ENCODE measurements around the gene LRP11.
"Not testable (repeated sequence)": the region's sequence is repeated elsewhere in the genome, so short reads cannot be mapped to it uniquely, and the experiment has no call there.

The LRP11 gene

GRCh38 chr6:149897855-149898744 lies 33.9 kb upstream of the LRP11 start, which contains the start of gene RAET1E:
RAET1E (minus strand) TSS chr6:149898113; CDS start chr6:149890901, 7,212 bp downstream.
- no peak for DNase-seq

- no peak for DNase-seq
These were observed 33.0 kb upstream of the LRP11 start for GRCh38 chr6:149897015-149897697.

GRCh38 chr6:149896491-149896890 lies 32.3 kb upstream of the LRP11 start:
- DNase-seq = no peak

DNA sequence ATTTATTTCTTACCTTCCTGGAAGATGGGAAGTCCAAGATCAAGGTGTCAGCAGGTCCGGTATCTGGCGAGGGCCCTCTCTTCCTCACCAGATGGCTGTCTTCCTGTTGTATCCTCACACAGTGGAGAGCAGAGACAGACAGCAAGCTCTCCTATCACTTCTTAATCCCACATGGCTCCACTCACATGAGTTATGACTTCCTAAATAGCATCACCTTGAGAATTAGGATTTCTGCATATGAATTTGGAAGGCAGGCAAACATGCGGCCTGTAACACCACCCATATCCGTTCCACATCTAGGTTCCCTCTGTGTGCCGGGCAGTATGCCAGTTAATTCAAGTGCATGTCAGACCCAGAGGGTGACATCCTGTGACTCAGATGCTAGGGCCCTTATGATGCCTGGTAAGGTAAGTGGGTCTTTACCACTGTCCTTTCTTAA lies 31.7 kb upstream of the LRP11 start:
- DNase-seq = no peak

GRCh38 chr6:149895048-149895590 lies 31.0 kb upstream of the LRP11 start:
- no peak for DNase-seq

DNA sequence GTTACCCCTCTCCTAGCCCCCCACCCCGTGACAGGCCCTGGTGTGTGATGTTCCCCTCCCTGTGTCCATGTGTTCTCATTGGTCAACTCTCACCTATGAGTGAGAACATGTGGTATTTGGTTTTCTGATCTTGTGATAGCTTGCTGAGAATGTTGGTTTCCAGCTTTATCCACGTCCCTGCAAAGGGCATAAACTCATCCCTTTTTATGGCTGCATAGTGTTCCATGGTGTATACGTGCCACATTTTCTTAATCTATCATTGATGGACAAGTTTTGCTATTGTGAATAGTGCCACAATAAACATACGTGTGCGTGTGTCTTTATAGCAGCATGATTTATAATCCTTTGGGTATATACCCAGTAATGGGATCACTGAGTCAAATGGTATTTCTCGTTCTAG lies 27.7 kb upstream of the LRP11 start:
- not testable (repeated sequence) for DNase-seq

GRCh38 chr6:149891259-149891658 lies 27.1 kb upstream of the LRP11 start:
- DNase-seq = no peak

DNA sequence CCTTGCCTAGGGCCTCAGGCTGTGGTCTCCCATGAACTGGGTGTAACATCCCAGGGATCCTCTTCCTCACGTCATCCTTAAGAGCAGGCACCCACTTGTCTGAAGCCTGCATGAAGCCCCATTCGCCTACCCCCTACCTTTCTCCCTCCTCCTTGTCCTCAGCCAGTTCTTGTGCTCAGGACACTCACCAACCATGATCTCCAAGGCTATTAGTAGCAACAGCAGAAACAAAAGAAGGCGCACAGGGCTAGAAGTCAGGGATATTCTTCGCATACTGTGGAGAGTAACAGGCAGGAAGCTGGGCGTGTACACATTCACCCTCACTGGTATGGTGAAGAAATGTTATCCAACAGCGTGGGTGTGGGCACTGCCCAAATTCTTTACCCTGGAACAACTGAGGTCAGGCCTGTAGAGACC lies 26.5 kb upstream of the LRP11 start:
- DNase-seq = no peak

DNA sequence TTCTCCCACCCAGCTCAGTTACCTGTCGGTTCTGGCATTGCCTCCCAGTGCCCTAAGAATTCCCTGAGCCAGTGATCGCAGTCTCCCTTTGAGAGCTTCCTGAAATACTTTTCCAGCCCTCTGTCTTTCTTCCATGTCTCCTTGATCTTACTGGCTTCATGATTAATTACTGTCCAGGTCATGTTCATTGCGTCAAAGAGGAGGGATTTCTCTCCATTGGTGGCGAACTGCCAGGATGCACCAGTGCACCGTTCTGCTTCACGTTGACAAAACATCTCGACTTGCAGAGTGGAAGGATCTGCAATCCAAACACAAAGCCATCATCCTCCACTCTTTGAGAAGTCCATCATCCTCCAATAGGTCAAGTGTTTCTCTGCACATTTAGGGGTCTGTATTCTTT lies 25.2 kb upstream of the LRP11 start:
- no peak for DNase-seq

DNA sequence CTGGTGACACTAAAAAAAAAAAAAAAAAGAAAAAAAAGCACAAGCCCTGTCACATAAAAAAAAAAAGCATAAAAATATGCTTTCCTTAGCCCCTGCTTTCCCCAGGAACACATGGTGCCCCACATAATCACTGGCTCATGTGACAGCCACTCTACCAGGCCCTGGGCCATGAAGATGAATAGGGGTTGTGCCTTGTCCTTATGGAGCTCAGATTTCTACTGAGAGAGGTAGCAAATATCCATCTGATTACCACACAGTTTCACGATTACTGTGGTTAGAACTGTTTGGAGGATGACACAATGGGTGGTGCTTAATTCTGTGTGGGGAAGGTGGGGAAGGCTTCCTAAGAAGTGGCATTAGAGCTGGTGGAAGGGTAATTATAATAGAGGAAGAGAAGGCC lies 24.5 kb upstream of the LRP11 start:
- DNase-seq = peak; percentile 39

DNA sequence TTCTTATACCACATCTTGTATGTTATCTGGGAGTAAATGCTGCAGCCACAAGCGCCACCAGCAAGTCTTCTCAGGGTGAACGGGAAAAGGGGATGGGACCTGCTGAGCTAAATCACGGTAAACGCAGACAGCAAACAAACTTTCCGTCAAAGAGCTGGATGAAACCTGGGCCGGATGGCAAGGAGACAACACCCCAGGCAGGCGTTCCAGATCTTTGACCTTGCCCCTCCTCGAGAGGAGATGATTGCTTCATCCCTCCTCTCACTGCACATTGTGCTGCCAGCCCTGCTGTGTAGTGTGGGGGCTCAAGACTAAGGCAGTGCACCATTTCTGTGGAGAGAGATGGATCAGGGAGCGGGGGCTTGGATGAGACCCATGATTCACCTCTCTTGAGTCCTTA lies 23.9 kb upstream of the LRP11 start:
- no peak for DNase-seq

DNA sequence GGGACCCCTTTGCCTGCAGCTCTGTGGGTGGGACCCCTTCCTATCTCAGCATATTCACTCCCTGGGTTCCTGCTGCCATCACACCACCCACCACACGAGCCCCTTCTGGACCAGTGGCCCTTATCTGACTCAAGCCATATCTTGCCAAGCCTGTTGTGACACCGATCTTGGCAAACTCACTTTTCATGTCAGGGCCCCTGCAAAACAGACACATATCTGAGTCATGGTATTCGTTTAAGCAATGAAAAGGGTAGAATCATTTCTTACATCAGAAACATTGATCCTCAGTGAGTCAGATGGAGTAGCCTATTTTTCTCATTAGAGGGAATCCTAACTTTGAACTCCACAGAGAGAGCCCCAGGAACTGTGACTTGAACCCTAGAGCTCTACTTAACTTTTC lies 23.2 kb upstream of the LRP11 start:
- no peak for DNase-seq

- DNase-seq = no peak
These were observed 21.7 kb upstream of the LRP11 start for GRCh38 chr6:149885888-149886287.

DNA sequence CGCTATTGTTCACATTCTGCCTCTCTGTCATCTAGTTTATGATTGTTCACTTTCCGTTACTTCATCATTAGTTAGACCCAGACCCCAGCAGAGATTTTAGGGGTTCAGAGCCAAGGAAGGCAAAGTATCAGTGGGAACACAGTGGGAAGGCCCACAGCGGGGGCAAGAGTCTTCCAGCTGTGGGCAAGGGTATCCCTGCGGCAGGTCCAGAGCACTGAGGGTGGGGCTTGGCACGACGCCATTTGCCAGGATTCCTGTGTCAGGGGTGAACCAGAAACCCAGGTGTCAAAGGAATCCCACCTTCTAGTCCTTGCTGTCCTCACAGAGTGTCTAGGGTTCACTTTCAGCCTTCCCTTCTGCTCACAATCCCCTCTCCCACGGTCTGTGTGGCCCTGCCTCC lies 20.5 kb upstream of the LRP11 start:
- DNase-seq = no peak

DNA sequence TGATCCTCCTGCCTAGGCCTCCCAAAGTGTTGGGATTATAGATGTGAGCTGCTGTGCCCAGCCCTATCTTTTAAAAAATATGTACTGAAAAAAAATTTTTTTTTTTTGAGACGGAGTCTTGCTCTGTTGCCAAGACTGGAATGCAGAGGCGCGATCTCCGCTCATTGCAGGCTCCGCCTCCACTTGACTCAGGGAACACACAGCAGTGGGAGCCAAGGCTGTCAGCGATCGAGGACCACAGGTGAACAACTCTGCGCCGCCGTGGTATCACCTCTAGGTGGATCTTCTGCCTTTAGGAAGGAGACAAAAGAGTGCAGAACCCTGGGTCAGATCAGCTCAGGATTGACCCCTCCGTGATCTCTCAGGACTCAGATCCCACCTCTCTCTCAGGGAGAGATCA lies 20.1 kb upstream of the LRP11 start:
- DNase-seq = no peak

DNA sequence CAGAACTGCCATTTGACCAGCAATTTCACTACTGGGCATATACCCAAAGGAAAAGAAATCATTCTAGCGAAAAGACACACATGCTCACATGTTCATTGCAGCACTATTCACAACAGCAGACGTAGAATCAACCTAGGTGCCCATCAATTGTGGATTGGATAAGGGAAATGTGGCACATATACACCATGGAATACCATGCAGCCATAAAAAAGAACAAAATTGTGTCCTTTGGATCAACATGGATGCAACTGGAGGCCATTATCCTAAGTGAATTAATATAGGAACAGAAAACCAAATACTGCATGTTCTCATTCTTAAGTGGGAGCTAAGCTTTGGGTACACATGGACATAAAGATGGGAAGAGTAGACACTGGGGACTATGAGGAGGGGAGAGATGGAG lies 17.7 kb upstream of the LRP11 start:
- no peak for DNase-seq

GRCh38 chr6:149881066-149881766 lies 17.1 kb upstream of the LRP11 start:
- DNase-seq = no peak

GRCh38 chr6:149877659-149878058 lies 13.5 kb upstream of the LRP11 start:
- no peak for DNase-seq

DNA sequence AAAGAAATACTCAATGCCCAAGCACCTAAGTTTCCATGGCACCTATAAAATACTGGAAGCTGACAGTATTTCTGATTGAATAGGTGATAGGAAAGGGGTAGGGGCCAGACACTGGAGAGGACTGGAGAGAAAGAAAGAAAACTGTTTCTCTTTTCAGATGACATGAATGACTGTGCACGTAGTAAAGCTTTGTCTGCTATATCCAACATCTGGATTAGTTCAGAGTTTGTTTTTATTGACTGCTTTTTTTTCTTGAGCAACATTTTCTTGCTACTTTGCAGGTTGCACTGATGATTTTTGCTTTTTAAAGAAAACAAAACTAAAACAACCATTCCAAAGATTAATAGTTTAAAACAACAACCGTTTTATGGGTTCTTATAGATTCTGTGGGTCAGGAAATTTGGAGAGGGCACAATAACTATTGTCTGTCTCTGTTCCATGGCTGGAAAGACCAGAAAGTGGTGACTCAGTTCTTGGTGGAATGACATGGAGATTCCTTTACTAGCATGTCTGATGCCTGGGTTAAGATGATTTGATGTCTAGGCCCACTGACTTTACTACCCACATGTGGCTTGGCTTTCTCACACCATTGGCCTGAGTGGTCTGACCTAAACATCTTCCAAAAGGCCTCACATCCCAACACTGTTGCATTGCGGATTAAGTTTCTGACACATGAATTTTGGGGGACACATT lies 12.2 kb upstream of the LRP11 start:
- DNase-seq = no peak

GRCh38 chr6:149872233-149872632 lies 8.1 kb upstream of the LRP11 start:
- DNase-seq = no peak

- DNase-seq = no peak
These were observed 7.0 kb upstream of the LRP11 start for GRCh38 chr6:149871182-149871581.

DNA sequence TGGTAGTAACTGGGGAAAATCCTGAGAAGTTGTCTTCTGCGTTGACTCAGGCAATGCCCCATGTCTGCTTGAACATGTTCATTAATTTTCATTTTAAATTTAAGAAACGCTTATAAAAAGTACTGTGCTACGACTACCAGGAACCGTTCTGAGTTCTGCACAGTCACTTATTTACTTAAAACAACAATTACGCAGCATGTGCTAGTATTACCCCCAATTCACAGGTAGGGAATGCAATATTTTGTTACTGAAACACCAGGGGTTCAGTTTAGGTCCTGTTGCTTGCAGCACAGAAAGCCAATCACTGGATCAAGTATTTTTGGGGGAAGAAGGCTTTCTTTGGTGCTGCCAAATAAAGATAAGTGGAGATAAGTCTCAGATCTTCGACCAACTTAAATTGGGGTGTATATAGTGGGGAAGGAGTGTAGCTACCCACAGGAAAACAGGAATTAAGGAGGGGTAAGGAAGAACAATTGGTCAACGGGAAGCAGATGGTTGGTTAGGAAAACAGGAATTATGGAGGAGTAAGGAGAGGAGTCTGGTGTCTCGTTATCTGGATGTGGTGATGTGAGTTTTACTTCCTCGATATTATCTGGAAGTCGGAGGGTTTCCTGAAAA lies 5.2 kb upstream of the LRP11 start:
- DNase-seq = no peak
